Renal cortex interstitium (tissue), 11 donors: ENCODE results near the gene RBBP8NL. TPM values are rescaled to one million over a fixed set of nuclear protein-coding genes. Genes with fewer than 3 reads are reported as not detected.

Source experiments
- DNase-seq, 11 donors: peaks; one replicate each; pipeline ENCODE4 v3.0.0-alpha.2; 2013; ENCODE audit warnings: low read depth in 9 of 11, low spot score in 4 of 11; ENCODE audit errors: extremely low read depth in 1 of 11
- polyA plus RNA-seq, 3 donors: library from polyadenylated mRNA; unstranded; fragments of 120-200 nt; gene quantifications; one replicate each; pipeline ENCODE4 v1.2.1, GENCODE V29; 2013; ENCODE audit not compliant: insufficient read length in 3 of 3

Gene RBBP8NL
- polyA plus RNA-seq, 3 donors, result 1.1 to 1.9 (median 1.5) TPM

DNA sequence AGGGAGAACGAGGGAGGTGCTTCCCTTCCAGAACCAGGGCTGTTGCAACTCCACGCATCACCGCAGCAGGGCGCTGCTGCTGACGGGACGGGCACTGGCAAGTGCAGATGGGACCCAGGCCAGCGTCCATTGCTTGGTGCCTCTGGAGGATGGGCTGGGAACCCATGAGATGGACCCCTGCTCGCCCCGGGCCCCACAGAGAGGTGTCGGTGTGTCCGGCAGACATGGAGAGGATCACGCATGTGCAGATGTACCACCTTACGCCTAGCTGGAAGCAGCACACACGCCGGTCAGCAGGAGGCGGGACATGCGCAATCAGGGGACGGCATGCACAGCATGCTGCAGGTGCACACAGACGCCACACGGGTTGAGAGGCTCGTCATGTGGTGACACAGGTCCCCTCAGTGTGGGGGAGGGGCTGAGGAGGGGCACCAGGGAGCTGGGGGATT is 26.0 kb downstream of the RBBP8NL start:
- DNase-seq, result no peak

DNA sequence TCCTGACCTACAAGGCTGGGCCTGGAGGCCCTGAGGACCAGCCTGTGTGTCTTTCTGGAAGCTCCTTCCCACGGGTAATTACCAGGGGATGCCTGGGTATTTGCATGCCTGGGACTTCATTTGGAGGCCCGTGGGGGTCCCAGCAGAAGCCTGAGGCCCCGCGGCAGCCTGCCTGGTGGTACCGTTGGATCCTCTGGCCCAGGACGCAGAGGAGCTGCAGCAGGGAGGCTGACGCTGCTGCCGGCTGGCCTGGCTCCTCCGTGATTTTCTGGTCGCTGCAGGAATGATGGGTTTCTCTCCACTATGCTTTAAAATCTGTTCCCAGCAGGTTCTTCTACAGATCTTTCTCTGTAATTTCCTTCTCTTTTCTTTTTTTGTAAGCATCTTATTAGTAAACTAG is 26.8 kb downstream of the RBBP8NL start:
- DNase-seq, result no peak

DNA sequence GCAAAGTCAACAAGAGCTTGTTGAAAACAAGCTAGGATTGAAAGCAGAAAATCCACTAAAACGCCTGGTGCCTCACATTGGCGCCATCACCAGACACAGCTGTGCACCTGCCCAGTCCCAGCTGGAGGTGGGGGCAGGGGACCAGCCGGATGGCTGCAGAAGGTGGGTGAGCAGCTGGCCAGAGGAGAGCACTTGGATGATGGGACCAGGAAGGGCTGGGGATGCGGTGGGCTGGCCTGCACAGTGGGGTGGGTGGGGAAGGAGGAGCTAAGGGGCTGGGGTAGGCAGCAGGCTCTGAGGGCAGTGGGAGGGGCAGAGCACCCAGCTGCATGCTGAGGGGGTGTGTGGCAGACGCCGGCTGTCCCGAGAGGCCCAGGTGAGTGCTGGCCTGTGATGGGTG is 27.3 kb downstream of the RBBP8NL start:
- DNase-seq, result no peak

GRCh38 chr20:62398120-62398821 is 29.1 kb downstream of the RBBP8NL start:
- DNase-seq, result no peak

- no peak for DNase-seq
Measured at GRCh38 chr20:62396367-62397239, 30.7 kb downstream of the RBBP8NL start.

DNA sequence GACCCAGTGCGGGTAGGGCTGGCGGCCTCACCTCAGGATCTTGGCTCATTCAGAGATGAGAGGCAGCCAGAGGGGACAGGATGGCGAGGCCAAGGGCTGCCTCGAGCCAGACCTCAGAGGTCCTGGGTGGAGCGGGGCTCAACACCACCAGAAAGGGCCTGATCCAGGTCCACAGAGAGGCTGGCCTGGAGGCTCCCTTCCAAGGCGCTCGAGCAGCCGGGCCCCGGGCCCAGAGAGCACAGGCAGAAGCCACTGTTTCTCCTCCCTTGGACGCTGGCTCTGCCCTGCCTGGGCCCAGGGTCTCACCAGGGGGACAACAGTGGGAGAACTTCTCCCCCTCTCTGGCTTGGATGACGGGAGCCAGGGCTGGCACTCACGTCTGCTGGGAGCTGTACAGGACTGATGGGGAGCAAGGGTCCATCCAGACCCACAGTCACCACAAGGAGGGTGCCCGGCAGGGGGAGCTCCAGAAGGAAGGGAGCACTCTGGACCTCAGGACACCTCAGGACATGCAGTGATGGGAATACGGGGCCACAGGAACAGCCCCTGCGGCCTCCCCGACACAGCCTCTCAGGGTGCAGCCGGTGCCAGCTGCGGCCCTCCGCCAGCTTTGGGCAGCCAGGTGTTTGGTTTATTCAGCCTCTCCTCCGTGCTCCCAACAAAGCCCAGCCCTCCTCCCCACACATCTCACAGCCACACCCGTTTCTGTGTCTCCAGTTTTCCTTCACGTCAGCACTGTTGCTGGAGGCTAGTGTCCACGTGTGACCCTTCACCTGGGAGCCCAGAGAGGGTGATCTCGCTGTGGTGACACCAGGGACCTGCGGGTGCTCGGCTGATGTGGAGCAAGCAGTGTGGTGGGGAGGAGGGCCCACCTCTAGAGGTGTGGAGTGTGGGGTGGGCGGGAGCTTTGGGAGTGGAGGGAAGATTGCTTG is 31.8 kb downstream of the RBBP8NL start:
- DNase-seq, result no peak

DNA sequence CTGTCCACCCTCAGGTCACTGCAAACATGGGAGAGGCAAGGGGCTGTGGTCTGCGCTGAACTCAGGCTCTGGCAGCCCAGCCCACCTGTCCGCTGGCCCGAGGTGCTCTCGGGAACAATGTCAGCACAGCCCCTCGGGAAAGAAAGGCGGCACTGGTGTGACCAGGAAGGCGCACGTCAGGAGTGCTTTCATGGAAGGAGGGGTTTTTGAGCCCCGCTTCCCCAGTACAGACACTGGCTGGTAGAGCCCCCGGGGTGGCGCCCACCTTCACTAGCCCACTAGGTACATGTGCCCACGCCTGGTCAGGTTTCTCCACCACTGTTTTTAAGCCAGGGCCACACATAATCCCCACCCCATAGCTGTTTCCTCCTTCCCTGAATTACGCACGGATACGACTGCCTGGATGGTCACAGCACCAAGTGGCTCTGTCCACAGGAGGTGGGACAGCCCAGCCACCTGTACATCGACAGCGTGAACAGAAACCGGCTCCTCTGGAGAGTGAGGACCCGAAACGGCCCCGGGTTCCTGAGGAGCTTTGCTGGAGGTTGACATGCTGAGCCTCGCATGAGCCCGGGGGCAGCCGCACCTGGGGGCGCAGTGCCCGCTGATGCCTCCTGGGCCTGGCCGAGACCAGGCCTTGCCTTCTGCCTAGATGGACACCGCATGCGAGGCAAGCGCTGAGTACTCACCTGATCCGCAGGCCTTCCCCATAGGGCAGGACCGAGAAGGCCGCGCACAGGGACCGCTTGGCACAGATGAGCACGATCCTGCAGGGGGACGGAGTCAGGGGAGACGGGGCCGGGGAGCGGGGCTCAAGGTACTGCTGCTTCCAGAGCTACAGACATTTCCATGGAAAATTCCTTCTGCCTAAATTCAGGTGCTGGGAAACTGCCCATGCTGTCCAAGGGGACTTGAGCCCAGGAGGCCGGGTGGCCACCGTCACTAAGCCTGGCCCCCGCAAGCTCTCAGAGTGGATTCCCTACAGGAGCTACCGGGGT is 32.8 kb downstream of the RBBP8NL start:
- no peak for DNase-seq

DNA sequence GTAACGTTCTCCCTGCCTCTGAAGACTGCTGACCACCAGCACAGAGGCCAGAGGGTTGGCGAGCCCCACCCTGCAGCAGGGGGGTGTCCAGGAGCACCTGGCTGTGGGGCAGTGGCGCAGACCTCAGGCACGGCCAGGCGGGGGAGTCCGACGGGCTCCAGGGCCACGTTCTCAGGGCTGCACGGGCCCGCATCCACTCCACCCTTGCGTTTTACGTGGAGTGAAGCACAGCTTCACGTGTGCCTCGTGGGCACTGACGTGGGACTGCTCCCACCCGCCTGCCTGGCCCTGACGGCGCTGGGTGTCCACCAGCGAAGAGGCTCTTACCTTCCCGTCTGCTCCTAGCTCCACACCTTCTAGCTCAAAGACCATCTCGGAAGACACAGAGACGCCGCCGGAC is 33.5 kb downstream of the RBBP8NL start:
- DNase-seq, result no peak

DNA sequence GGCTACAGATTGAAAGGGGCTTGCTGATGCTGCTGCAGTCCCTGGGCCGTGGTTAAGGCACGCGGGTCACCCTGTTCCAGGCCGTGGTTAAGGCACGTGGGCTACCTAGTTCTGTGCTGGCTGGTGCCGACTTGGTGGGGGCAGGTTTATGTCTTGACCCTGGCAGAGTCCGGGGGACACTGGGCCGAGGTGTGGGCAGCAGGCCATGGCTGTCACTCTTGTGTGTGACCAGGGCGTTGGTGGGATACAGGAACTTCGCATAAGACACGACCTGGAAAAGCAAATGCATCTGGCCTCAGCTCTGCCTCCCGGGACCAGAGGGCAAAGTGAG is 34.0 kb downstream of the RBBP8NL start:
- DNase-seq, result no peak

DNA sequence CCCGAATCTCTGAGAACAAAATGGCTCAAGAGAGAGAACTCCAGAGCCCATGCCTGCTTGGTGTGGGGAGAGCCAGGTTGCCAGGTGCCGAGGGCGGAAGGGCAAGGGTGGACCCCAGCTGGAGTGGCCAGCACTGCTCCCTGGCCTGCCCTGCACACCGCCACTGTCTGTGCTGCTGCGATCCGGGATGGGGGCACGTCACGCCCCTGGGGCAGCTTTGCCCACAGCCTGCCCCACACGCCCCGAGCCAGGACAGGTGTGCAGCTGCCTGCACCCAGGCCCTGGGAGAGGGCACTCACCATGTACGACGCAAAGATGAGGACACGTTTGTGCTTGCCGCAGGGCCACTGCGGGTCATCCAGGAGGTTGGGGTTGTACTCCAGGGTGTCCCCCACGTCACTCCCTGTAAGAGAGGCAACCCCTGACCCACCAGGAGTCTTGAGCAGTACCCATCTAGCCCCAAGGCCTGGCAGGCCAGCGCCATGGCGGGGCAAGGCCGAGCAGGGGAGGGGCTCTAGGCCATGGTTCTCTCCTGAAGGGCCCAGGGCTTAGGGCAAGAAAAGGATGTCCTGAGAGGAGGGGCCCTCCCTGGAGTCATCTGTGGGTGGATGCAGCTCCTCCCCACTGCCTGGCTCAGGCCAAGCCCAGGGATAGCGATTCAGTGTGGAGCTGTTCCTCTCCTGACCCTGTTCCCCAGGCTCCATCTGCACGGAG is 34.6 kb downstream of the RBBP8NL start:
- DNase-seq, result no peak

DNA sequence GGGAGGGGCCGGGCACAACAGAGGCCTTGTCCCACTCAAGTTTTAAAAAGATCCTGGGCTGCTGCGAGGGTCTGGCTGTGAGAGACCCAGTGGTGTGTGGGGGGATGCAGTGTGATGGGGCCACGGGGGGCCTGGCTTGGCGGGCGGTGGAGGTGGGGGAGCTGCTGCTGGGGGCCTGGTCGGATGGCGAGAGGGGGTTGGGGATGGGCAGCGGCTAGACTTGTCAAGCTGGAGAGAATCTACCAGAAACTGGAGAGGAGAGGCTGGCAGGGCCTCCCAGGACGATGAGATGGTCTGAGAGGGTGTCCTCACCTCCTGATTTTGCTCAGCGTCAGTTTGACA is 35.3 kb downstream of the RBBP8NL start:
- DNase-seq, result no peak

GRCh38 chr20:62391165-62392076 is 35.9 kb downstream of the RBBP8NL start:
- DNase-seq, result no peak

- no peak for DNase-seq
Measured at GRCh38 chr20:62390317-62391164, 36.8 kb downstream of the RBBP8NL start.

DNA sequence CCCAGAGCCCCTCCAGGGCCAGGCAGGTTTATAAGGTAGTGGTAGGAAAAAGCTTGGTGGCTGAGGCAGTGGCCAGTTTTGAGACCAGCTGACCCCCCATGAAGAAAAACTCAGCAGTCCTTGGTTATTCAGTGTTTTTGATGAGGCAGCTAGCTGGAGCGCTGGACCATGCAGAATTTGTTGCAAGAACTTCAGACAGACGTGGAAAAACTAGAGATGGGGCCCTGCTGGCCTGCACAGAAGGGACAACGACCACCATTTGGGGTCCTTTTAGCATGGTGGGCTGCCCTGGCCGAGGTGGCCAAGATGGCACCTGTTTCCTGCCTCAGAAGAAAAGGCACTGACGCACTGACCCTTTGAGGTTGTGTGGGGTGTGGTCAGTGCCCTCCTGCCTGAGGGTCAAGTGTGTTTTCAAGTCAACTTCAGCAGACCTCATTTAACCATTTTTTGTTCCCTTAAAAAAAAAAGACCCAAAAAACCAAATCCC is 37.7 kb downstream of the RBBP8NL start:
- no peak for DNase-seq

- no peak for DNase-seq
Measured at GRCh38 chr20:62388839-62389600, 38.3 kb downstream of the RBBP8NL start.
